GM13977 (cell line): ENCODE results near the gene HEMGN.

Source experiments
- DNase-seq: peaks from one replicate; pipeline ENCODE4 v3.0.0; 2012; ENCODE audit warnings: low spot score
- CTCF ChIP-seq: IDR thresholded peaks from 2 replicates; pipeline ENCODE4 v1.5.1; 2012; ENCODE audit warnings: mild to moderate bottlenecking, control low read depth; ENCODE audit not compliant: insufficient read depth; ENCODE audit errors: extremely low read depth, missing control alignments
- in situ Hi-C: fragments of 300-500 bp; cut with MboI; formaldehyde crosslinking; loops from one replicate; pipeline ENCODE4 v1.12.0; 2022; ENCODE audit warnings: low sequenced_read_pairs, low pct_unique_long_range_greater_than_20kb, mixed read lengths, inconsistent platforms; ENCODE audit not compliant: unreplicated experiment

Gene HEMGN

GRCh38 chr9:97889941-97890887, 47.8 kb downstream of the HEMGN start:
- in situ Hi-C loops = no loop called here
- peak; percentile 78 for TF ChIP-seq CTCF
- DNase-seq = peak; percentile 68

GRCh38 chr9:97880336-97880735, 57.6 kb downstream of the HEMGN start:
- TF ChIP-seq CTCF = no peak
- in situ Hi-C loops = no loop called here
- DNase-seq = no peak
